Ascending aorta (tissue), 2 donors: ENCODE measurements around the gene NCAPG2. TPM values are rescaled to one million over a fixed set of nuclear protein-coding genes. Genes with fewer than 3 reads are reported as not detected.
A peak's percentile ranks its signal among the peaks of the same experiment; 100 is the strongest.
"Not testable (repeated sequence)": the region's sequence is repeated elsewhere in the genome, so short reads cannot be mapped to it uniquely, and the experiment has no call there.

Experiments used
- DNase-seq, 2 donors: peaks; one replicate each; pipeline ENCODE4 v3.0.0-alpha.2; 2019; ENCODE audit warnings: low spot score in 2 of 2
- H3K27ac ChIP-seq, 2 donors: fragments of 200-600 bp; sonication (generic); one replicate each; pipeline ENCODE4 v1.5.1; 2016 to 2017; ENCODE audit warnings: mild to moderate bottlenecking in 1 of 2
- H3K27me3 ChIP-seq: fragments of 200-600 bp; sonication (generic); one replicate; pipeline ENCODE4 v1.5.1; 2017
- H3K36me3 ChIP-seq, 2 donors: fragments of 200-600 bp; sonication (generic); one replicate each; pipeline ENCODE4 v1.5.1; 2016
- H3K4me1 ChIP-seq, 2 donors: fragments of 200-600 bp; sonication (generic); one replicate each; pipeline ENCODE4 v1.5.1; 2016 to 2017; ENCODE audit warnings: mild to moderate bottlenecking in 1 of 2
- H3K4me3 ChIP-seq, 2 donors: fragments of 200-600 bp; sonication (generic); one replicate each; pipeline ENCODE4 v1.5.1; 2016 to 2017; ENCODE audit warnings: mild to moderate bottlenecking in 1 of 2
- H3K9me3 ChIP-seq, 2 donors: fragments of 200-600 bp; sonication (generic); one replicate each; pipeline ENCODE4 v1.5.1; 2016
- intact Hi-C: fragments of 100-400 bp; cut with DNase I; formaldehyde crosslinking; loops from one replicate; pipeline ENCODE4 v1.15.1; 2023
- total RNA-seq: library from RNA; depleted of rRNA; stranded (reverse); fragments of >200 nt; gene quantifications from one replicate; pipeline ENCODE4 v1.1.0, GENCODE V29; 2016
- TF ChIP-seq, protein P1 (sequence below), 3 experiments: fragments of 200-600 bp in 2 of 3; fragments of 450-650 bp in 1 of 3; sonication (generic) in 2 of 3; IDR thresholded peaks; one replicate each; pipeline ENCODE4 v1.5.1; 2016 to 2019; ENCODE audit warnings: antibody characterized with exemption in 3 of 3, mild to moderate bottlenecking in 1 of 3, moderate library complexity in 1 of 3

NCAPG2 gene
- total RNA-seq, 1 donor from 2014 or later, result 1.6 TPM

DNA sequence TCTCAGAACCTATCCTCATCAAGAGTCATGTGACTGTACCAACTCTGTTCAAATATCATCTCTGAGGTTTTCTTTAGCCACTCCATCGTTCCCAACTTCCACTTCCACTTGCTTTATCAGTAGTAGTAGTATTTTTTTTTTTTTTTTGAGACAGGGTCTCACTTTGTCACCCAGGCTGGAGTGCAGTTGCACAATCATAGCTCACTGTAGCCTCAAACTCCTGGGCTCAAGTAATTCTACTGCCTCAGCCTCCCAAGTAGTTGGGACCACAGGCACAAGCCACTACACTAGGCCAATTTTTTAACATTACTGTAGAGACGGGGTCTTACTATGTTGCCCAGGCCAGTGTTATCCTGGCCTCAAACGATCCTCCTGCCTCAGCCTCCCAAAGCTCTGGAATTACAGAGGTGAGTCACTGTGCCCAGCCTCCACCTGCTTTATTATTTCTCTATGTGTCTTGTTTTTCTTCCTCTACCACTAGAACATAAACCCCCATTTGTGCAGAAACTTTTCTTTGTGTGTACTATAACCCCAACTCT lies 5.9 kb downstream of the NCAPG2 start:
- DNase-seq, result no peak
- Histone ChIP-seq H3K27ac (no peak overlapping the region), H3K4me1 (no peaks in the 10 kb centered on the region), H3K36me3 (no peaks in the 10 kb centered on the region), H3K4me3 (no peak overlapping the region), H3K9me3 (no peaks in the 10 kb centered on the region), H3K27me3 (no peaks in the 10 kb centered on the region)
- TF ChIP-seq, protein P1, sequence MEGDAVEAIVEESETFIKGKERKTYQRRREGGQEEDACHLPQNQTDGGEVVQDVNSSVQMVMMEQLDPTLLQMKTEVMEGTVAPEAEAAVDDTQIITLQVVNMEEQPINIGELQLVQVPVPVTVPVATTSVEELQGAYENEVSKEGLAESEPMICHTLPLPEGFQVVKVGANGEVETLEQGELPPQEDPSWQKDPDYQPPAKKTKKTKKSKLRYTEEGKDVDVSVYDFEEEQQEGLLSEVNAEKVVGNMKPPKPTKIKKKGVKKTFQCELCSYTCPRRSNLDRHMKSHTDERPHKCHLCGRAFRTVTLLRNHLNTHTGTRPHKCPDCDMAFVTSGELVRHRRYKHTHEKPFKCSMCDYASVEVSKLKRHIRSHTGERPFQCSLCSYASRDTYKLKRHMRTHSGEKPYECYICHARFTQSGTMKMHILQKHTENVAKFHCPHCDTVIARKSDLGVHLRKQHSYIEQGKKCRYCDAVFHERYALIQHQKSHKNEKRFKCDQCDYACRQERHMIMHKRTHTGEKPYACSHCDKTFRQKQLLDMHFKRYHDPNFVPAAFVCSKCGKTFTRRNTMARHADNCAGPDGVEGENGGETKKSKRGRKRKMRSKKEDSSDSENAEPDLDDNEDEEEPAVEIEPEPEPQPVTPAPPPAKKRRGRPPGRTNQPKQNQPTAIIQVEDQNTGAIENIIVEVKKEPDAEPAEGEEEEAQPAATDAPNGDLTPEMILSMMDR (IDR thresholded peaks at IDR 0.05), result no peak
- intact Hi-C loops, result loop anchor here (5.0 kb wide), 1 partner anchor 279 kb away; no protein-coding TSS in a partner anchor

DNA sequence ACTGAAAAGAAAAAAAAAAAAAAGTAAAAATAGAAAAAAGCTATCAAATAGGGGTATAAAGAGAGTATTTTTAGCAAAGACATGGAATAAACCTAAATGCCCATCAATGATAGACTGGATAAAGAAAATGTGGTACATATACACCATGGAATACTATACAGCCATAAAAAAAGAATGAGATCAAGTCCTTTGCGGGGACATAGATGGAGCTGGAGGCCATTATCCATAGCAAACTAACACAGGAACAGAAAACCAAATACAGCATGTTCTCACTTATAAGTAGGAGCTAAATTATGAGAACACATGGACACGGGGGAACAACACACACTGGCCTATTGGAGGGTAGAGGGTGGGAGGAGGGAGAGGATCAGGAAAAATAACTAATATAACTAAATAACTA lies 7.0 kb downstream of the NCAPG2 start:
- H3K4me3 ChIP-seq, H3K9me3 ChIP-seq, H3K27me3 ChIP-seq, H3K27ac ChIP-seq, H3K4me1 ChIP-seq, DNase-seq, H3K36me3 ChIP-seq: not testable (repeated sequence)
- intact Hi-C loops, result loop anchor here (5.0 kb wide), 1 partner anchor 280 kb away; no protein-coding TSS in a partner anchor

DNA sequence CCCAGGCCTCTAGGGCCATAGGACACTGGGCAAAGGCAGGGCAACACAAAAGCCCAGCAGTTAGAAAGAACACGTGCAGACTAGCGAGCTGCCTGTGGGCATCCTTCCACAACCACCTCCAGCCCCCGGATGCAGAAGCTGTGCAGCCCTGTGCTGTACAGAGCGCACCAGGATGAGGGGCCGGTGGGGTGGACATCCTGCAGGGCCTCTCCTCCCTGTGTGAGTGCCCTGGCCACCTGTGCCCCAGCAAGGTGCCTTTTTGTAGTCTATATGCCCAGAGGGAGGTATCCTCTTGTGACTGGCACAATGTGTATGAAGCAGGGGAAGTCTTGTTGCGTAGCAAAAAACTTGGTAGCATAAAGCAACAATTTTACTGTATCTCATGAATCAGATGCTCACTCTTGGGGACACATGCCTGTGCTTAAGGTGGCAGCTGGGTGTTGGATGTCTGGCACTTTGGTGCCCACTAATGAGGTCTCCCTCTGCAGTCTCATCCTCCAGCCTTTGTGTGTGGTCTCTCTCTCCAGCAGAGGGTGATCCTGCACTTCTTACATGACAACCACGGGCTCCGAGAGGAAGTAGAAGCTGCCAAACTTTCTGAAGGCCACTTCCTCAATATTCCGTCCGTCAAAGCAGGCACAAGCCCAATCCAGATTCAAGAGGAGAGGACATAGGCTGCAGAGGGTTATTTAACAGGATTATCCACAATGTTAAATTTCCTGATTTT lies 8.7 kb downstream of the NCAPG2 start:
- no peaks in the 10 kb centered on the region for H3K4me1 ChIP-seq
- H3K9me3 ChIP-seq, result no peaks in the 10 kb centered on the region
- TF ChIP-seq, protein P1 (IDR thresholded peaks at IDR 0.05), result peak; percentile 27 to 45 (median 42)
- peak in 1 of 2 donors; percentile 82 for DNase-seq
- H3K36me3 ChIP-seq, result no peaks in the 10 kb centered on the region
- no peak overlapping the region for H3K27ac ChIP-seq
- intact Hi-C loops, result loop anchor here (5.0 kb wide), 1 partner anchor 281 kb away; no protein-coding TSS in a partner anchor
- H3K4me3 ChIP-seq, result no peak overlapping the region
- H3K27me3 ChIP-seq, result no peaks in the 10 kb centered on the region

DNA sequence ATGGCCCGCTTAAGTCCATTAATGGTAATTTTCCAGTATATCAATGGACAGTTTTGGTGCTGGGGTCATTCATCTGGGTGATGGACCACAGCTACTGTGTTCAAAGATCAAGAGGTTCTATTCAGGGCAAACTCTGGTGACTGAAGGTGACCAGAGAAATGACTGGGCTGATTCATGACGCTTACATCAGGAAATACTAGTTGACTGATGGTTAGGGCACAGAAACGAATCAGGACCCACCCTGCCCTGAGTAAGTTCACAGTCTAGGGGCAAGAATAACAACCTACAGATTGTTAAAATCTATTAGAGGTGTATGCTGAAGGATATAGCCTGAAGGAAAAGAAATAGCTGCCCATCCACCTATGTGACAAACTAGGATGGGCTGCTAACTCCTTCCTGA lies 9.5 kb downstream of the NCAPG2 start:
- intact Hi-C loops, result loop anchor here (5.0 kb wide), 1 partner anchor 282 kb away; no protein-coding TSS in a partner anchor
- Histone ChIP-seq H3K27ac (no peak overlapping the region), H3K4me1 (no peaks in the 10 kb centered on the region), H3K36me3 (no peaks in the 10 kb centered on the region), H3K27me3 (no peaks in the 10 kb centered on the region), H3K9me3 (no peaks in the 10 kb centered on the region), H3K4me3 (no peak overlapping the region)
- TF ChIP-seq, protein P1 (IDR thresholded peaks at IDR 0.05), result no peak
- DNase-seq, result no peak

DNA sequence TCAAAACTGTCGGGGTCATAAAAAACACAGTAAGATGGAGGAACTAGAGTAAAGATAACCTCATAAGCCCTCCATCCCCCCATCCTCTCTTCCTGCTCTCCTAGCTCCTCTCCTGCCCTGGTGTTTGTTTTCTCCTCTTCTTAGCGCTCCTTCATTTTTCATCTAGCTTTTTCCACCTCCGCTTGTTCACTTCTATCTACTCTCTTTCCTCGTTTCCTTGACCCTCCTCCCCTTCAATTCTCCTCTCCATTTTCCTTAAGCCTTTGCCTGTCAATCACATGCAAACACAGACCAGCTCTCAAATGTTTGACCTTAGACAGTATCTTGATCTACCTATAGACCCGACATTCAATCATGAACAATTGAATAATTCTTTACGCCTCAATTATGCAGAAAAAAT lies 10.0 kb downstream of the NCAPG2 start:
- Histone ChIP-seq H3K27ac (no peak overlapping the region), H3K36me3 (peaks cover 0 to under 1% of the 10 kb centered on the region in 2 donors), H3K4me3 (no peak overlapping the region), H3K4me1 (no peaks in the 10 kb centered on the region), H3K27me3 (no peaks in the 10 kb centered on the region), H3K9me3 (no peaks in the 10 kb centered on the region)
- intact Hi-C loops, result loop anchor here (5.0 kb wide), 1 partner anchor 283 kb away; no protein-coding TSS in a partner anchor
- TF ChIP-seq, protein P1 (IDR thresholded peaks at IDR 0.05), result no peak
- DNase-seq, result no peak

DNA sequence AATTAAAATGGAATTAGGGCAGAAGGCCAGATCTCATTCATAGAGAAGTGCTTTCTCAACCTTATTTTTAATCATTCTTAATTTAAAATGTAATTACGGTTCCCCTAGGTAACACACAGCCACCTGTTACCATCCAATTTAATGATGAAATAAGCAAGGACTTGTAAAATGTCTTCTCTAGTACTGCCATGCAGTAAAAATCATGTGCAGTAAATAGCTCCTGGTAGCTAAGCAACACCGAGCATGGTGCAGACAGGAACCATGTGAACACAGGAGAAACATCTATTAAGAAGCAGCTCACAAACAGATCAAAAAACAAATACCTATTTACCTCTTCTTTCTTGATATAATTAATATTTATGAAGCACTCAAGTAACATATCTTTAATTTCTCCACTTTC lies 15.1 kb downstream of the NCAPG2 start:
- H3K4me1 ChIP-seq, result no peaks in the 10 kb centered on the region
- no peak for DNase-seq
- intact Hi-C loops, result no loop called here
- TF ChIP-seq, protein P1 (IDR thresholded peaks at IDR 0.05), result no peak
- peaks cover 6 to 20% of the 10 kb centered on the region in 2 donors for H3K36me3 ChIP-seq
- no peak overlapping the region for H3K27ac ChIP-seq
- H3K27me3 ChIP-seq, result no peaks in the 10 kb centered on the region
- H3K9me3 ChIP-seq, result no peaks in the 10 kb centered on the region
- H3K4me3 ChIP-seq, result no peak overlapping the region
